ENCODE data around the gene CDKAL1.

- TF ChIP-seq CTCF (conservative IDR thresholded peaks at IDR 0.05; ENCODE audit: low read length) (no peak), EZH2phosphoT487 (IDR thresholded peaks at IDR 0.05; ENCODE audit: borderline replicate concordance) (no peak)
These were observed 110.6 kb downstream of the CDKAL1 start for GRCh38 chr6:20644667-20645370.
